NCI-H1694 (cell line): Measurements from ENCODE around the gene PFDN1.
A peak's percentile ranks its signal among the peaks of the same experiment; 100 is the strongest.
"Not testable (repeated sequence)": the region's sequence is repeated elsewhere in the genome, so short reads cannot be mapped to it uniquely, and the experiment has no call there.

Experiments
- DNase-seq: peaks from one replicate; lab custom pipeline; 2025; lab: John Stamatoyannopoulos, UW

The PFDN1 gene, protein sequence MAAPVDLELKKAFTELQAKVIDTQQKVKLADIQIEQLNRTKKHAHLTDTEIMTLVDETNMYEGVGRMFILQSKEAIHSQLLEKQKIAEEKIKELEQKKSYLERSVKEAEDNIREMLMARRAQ

DNA sequence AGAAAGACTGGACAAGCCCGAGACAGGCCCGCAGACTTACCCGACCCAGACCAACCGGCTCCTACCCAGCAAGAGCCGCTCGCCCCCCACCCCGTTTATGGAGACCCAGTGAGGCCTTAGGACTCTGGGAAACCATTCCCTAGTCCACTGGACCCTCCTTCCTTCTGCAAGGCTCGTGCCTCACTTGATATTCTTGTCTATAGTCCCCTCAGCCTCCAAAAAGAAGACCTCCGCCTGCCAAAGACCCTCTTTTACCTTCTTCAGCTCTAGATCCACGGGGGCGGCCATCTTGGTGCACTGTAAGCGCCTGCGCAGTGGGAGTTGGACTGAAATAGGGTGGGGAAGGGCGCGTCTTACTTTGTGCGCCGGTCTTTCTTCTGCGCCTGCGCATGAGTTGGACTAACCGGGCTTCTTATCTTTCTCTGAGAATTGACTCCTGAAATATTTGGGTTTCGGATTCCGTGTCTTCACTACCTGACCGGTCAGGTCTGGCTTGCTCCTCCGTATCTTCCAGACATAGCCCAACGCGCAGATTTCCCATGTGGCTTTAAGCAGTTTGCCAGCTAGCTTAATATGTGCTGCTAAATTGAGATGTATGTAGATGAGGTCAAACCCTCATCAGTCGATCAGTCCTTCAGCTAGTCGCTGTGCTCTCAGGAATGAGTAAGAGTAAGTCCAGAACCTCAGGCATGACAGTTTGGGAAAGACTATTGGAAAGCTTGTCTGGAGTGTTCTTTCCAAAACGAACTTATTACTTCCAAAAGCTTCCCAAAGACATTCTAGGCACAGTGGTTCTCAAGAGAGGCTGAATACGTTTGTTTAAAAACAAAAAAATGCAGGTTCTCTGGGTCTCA, at the start of gene PFDN1:
Gene PFDN1, minus strand, starts transcription at position 316 of the 854 bp plus-strand sequence. Its CDS starts 28 bp downstream, at position 288.
- peak; percentile 90 for DNase-seq

DNA sequence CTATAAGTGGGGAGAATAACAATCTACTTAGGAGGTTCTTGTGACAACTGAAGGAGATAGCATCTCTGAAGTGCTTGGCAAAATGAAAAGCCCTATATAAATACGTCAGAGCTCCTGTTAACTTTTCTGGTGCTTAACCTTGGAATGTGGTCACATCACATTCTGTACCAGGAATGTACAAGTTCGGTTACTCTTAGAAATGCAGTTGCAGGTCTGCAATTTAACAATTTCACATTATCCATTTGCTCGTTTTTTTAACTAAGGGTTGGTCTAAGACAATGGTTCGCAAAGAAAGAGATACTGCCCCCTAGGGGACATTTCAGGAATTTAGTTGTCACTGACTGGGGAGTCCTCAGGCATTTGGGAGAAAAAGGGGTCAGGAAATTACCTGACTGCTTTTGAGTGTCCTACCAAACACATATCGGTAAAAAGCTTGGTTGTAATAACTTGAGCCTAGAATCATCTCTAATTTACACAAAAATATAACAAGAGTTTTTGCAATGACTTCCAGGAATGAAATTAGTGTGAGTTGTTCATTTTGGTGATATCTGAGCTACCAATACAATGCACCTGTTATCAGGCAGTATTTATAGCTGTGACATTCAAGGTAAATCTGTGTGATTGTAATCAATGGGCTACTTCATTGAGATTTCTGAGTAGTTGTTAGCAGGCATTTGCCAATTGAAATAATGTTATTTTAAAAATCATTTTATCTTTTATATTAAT, 48.9 kb upstream of the PFDN1 start:
- DNase-seq: peak; percentile 69

DNA sequence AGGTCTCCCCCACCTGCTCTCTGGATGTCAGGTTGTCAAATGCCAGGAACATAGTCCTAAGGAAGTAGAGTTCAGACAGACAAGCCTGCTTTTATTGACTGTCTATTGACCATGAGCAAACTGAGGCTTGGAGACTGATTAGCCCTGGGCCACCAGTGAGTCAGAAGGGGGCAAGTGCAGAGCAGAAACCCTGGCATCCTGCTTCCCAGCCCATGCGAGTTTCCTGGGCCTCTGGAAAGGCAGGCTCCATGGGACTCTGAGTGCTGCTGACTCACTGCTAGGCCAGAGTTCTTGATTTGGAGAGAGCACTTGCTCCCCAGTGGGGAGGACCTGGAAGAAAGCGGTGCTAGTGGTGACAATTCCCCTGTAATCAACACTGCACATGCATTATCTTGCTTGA, 46.3 kb upstream of the PFDN1 start:
- DNase-seq: no peak

DNA sequence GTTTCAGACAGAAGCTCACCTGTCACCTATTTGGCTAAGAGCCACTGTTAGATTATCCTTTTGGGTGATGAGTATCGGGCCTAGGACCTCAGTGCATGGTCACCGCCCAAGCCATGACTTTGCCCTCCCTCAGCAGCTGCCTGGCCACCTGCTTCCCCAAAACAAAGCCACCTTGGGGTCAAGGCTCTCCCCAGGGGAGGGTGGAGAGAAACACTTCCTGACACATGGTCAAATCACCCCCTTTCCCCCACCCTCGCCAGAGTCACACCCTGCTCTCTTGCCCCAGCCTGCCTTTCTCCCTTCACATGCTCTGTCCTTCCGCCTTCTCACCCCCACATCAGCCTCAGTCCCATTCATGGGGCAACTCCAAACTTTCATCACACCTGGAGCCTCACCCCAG, 45.2 kb upstream of the PFDN1 start:
- DNase-seq: no peak

DNA sequence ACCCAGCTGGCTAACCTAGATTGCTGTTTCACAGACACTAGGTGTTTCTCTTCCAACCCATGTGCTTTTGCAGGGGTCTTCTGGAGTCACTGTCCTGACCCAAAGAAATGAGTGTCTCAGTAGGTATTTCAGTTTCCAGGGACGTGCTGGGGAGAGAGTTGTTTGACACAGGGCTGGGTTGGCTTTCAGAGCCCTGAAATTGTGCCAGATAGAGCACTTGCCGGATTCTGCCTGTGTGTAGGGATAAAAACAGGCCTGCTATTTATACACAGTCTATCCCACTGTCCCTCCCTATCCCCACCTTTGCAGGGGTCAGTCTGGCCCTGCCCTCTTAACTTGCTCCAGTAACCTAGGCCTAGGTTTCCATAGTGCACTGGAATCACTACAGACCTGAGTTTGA, 44.5 kb upstream of the PFDN1 start:
- DNase-seq: no peak

DNA sequence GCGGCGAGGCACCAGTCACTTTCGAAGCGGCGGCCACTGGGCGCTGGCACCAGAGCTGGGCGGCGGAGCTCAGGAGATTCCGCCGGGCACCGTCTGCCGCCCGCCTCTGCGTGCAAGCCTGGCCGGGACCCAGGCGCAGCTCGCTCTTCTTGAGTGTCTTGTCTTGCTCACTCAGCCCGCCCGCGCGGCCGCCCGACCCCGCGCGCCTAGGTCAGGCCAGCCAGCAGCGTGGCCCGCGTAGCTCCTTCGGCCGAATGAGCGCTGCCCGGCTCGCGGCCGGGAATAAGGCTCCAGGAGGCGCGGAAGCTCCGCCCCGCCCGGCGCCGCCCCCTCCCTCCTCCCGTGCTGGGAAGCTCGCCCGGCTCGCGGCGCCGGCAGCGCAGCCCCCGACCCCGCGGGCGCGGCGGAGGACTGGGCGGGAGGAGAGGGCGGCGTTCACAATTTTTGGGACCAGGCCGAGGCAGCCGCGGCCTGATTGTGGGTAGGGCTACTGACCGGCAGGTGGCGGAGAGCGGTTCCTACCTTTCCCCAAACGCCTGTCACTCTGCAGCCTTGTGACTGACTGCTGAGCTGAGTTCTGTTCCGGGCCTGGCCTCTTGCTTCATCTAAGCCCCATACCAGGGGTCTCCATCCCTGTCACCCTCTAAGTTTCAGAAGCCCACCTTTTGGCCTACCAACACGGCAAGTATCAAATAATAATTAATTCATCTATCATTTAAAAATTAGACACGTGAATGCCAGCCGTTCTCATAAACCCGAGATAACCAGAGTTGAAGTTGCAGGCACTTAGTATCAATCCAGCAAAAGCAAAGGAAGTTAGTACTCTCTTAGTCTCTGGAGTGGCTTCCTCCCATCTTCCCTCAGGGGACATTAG, 43.7 kb upstream of the PFDN1 start, which contains the start of gene HBEGF:
Gene HBEGF, minus strand, starts transcription at position 256 of the 874 bp plus-strand sequence. CDS start 275 bp downstream, outside the sequence.
- no peak for DNase-seq

DNA sequence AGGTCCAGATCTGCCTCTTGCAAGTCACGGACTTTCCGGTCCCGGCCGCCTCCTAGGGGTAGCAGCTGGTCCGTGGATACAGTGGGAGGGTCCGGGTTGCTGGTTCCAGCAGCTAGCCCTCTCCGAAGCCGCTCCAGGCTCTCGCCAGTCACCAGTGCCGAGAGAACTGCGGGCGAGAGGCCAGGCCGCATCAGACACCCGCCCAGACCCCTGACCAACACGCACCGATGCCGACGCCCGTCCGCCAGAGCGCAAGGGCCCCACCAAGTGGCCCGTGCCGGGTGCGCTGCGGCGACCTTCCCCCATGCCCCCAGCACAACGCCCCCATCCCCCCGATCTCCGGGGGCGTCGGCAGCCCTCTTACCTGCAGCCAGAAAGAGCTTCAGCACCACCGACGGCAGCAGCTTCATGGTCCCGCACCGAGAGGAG, 43.0 kb upstream of the PFDN1 start:
- no peak for DNase-seq

DNA sequence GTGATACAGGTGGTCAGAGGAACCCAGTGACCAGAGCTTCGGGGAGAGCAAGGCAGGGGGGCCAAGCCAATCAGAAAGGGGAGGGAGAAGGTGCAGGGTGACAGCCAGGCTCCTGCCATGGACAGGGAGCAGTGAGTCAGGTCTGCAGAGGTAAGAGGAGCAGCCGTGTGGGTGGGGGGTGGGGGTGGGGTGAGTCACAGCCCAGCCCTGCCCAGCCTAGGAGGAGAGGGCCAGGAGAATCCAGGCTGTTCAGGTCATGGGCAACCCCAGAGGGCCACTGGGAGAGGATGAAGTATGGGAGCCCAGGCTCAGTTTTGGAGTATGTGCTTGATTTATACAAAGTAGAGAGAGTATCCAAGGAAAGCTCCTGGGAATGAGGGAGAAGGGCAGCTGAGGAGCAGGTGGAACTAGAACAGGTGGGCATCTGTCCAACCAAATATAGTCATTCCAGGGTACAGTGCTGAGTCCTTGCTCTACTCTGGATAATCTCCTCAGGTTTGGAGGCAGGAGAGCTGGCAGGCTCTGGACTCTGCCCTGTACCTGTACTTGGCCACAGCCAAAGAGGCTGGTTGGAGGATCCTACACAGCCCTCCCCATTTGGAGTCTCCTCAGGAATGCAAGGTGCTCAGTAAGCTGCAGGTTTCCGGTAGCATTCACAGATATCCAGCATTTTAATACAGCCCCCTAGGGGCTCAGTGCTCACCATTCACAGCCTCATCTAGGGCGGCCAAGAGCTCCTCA, 42.0 kb upstream of the PFDN1 start:
- no peak for DNase-seq

DNA sequence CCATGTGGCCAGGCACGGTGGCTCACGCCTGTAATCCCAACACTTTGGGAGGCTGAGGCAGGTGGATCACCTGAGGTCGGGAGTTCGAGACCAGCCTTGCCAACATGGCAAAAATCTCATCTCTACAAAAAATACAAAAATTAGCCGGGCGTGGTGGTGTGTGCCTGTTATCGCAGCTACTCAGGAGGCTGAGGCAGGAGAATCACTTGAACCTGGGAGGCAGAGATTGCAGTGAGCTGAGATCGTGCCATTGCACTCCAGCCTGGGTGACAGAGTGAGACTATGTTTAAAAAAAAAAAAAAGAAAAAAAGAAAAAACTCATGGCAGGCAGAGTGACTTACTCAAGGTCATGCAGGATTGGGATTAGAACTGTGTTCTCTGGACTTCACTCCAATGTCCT, 40.9 kb upstream of the PFDN1 start:
- DNase-seq: not testable (repeated sequence)

DNA sequence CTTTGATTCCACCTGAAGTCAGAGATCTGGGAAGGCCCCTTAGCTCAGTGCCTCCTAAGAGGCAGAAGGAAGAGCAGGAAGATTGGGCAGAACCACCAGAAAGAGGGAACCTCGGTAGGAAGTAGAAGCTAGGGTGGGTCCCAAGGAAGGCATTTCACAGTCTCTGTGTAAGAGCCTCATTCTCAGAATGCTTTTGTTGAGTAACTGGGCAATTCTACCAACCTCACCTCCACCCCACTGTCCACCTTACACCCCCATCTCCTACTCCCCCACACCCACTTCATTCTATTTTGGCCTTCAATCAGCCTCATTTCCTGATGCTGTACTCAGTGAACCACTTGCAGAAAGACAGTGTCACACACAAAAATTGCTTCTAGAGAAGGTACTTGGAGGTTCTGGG, 40.0 kb upstream of the PFDN1 start:
- DNase-seq: no peak

DNA sequence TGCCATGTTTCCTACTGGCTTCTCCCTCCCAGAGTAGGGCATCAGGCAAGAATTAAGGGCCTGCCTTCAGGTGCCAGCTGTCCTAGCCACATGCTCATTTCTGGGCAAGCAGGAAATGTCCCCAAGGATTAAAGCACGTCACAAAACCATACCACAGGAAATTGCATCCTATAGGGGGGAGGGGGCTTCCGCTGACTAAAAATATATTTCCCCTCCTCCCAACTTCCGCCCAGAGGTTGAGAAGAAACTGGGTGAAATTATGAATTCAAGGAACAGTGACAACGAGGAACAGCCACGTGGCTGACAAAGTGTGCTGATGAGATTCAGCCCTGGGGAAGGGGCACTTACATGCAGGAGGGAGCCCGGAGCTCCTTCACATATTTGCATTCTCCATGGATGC, 39.4 kb upstream of the PFDN1 start:
- DNase-seq: no peak

DNA sequence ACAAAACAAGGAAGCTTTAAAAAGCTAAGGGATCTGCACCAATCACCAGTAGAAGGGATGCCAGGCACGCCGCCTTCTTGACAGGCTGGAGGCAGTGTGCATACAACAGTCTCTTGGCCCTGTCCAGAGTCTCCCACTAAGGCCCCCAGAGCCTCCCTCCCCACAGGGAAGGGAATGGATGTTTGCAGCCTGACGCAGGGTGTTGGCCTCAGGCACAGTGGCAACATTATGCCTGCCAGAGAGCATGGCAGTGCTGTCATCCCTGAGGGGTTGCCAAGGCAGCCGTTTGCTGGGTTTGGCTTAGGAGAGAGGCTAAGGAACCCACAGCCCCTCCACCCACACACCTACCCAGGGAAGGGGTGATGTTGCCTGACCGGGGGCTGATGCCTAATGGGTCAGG, 38.7 kb upstream of the PFDN1 start:
- DNase-seq: no peak

DNA sequence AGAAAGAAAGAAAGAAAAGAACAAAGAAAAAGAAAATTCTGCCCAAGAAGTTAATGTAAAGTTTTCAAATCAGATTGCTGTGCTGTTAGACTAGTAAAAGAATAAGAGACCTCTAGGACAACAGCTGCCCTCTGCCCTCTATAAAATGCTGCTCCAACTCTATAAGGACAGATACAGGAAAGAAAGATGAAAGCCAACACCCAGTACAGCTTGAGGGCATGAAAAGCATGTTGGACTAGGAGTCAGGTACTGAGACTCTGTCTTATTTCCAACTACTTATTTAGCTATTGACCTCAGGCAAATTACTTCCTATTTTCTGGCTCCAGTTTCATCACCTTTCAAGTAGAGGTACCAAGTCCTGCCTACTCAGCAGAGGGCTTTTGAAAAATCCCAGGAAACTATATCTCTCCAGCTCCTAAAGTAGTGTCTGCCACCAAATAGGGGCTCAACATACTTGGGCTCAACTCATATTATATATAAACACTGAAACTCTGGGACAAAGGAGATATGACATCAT, 37.8 kb upstream of the PFDN1 start:
- no peak for DNase-seq

DNA sequence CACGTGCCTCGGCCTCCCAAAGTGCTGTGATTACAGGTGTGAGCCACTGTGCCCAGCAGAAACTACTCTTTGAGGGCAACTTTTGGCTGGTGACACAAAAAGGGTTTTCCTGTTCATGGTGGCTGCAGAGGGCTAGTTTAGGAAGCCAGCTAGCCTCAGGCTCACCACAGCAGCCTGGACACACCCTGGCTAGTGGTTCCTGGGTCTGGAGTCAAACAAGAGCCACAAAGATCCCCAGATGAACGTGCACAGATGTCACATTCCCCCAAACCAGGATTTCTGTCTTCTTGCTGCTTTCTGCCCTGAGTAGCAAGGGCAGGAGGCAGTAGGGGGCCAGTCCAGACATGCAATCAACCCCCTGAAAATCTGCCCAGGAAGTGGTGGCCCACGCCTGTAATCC, 36.7 kb upstream of the PFDN1 start:
- no peak for DNase-seq

DNA sequence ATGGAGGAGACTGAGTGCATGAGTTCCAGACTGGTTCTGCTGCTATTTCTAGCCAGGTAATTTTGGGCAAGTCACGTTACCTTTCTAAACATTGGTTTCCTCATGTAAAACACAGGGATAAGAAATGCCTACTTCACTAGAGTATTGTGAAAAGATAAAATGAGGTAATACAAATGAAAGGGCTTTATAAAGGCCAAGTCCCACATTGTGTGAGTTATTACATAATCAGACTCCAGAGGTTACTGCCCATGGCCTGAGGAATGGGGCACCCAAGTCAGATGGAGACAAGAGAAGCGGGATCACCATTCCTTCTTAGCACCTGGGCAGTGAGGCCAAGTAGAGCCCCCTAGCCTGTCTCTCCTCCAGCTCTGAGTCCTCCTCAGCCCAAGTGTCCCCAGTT, 36.0 kb upstream of the PFDN1 start:
- DNase-seq: no peak

DNA sequence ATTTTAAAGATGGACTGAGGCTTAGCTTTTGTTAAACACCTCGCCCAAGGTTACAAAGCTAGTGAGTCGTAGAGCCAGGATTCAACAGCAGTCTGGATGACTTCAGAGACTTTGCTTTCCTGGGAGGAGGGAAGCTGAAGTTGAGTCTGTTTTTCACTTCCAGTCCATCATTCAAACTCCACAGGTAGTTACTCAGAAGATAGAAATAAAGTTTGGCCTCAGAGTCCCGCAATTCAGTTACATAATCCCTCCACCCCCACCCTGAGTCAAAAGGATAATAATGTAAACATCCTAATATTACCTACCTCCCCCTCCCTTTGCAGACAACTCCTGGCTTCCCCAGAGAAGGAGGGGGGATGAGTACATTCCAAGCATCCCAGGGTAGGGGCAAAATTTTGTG, 35.4 kb upstream of the PFDN1 start:
- DNase-seq: no peak

DNA sequence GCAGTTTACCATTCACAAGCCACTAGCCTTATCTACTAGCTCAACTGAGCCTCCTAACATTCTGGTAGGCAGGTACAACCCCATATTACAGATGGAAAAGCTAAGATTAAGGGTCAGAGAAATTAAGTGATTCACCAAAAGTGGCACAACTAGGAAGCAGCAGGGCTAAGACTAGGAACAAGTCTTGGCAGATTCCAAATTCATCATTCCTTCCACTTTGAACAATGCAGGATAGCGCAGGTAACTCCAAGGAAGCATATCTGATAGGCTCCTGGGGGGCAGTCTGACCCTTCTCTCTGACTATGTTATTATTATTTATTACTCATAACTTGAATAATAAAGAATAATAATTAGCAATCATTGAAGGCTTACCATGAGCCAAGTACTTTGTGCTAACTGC, 35.0 kb upstream of the PFDN1 start:
- DNase-seq: no peak

DNA sequence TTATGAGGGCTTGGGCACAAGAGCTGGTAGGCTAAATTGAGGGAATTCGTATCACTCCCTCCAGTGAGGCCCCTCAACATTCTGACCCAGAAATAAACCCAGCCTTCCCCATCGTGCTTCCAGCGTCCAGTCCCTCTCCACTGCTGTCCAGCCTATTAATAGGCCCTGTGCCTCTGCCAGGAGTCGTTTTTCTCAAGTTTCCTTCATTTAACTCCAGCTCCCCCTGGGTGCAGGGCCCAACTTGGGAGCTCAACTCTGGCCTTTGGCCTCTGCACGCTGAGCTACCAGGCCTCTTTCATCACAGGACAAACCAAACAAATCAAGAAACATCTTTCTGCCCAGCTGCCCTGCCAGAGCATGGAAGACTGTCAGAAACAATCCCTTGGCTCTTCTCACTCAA, 33.5 kb upstream of the PFDN1 start:
- no peak for DNase-seq

DNA sequence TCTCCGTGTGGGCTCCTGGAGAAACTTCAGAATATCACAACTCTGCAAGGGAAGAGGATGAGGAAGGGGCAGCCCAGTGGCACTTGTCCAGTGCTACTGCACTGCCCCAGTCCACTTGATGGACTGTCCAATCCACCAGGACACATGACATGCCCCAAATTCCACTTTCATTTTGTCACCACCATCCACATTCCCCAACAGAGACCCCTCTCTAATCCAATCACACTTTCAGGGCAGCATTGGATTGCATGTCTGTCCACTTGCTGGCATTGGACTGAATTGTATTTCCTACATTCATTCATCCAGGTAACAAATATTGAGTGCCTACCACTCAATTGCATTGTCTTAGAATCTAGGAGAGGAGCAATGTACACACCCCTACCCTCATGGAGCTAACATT, 28.7 kb upstream of the PFDN1 start:
- DNase-seq: no peak

DNA sequence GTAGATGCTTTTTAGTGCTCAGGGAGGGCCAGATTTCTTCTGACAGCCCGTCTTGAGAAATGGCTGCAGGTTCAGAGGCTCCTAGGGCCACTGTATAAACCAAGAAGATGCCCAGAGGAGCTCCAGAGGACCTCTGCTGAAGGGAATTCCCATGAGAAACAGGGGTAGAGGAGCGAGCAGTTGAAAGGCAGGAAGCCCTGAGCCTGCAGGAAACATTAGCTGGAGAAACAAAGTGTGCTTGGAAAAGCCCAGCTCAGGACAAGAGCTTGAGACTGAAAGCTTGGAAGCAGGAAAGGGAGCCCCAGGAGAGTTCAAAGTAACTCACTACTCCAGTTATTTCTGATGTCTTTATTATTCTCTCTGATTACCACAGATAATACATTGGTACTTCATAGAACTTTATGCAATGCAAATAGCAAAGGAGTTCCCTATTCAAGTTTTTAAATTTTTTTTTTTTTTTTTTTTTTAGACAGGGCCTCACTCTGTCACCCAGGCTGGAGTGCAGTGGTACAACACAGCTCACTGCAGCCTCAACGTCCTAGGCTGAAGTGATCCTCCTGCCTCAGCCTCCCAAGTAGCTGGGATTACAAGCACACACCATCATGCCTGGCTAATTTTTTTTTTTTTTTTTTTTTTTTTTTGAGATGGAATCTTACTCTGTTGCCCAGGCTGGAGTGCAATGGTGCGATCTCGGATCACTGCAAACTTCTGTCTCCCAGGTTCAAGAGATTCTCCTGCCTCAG, 27.0 kb upstream of the PFDN1 start:
- DNase-seq: no peak
